ENCODE data around the gene SNRPE. TPM values are rescaled to one million over a fixed set of nuclear protein-coding genes. Genes with fewer than 3 reads are reported as not detected.
A peak's percentile ranks its signal among the peaks of the same experiment; 100 is the strongest.
"Not testable (repeated sequence)": the region's sequence is repeated elsewhere in the genome, so short reads cannot be mapped to it uniquely, and the experiment has no call there.

The SNRPE gene
- total RNA-seq, result 100 to 1,000 TPM; 396 to 457 TPM

GRCh38 chr1:203861379-203862184 is at the start of gene SNRPE:
Gene SNRPE, plus strand, starts transcription at chr1:203861599. Its CDS starts 61 bp downstream, at chr1:203861660.
- H3K4me3 Mint-ChIP-seq, result peak within 1 kb of the TSS; percentile 100
- DNase-seq, result peak; percentile 97
- H3K4me1 Mint-ChIP-seq, result peaks cover 12% of the 10 kb centered on the region
- H3K27ac Mint-ChIP-seq, result peak within 1 kb of the TSS; percentile 99
- H3K36me3 Mint-ChIP-seq, result peaks cover 33% of the 10 kb centered on the region
- no peaks in the 10 kb centered on the region for H3K27me3 Mint-ChIP-seq
- H3K9me3 Mint-ChIP-seq, result no peaks in the 10 kb centered on the region

DNA sequence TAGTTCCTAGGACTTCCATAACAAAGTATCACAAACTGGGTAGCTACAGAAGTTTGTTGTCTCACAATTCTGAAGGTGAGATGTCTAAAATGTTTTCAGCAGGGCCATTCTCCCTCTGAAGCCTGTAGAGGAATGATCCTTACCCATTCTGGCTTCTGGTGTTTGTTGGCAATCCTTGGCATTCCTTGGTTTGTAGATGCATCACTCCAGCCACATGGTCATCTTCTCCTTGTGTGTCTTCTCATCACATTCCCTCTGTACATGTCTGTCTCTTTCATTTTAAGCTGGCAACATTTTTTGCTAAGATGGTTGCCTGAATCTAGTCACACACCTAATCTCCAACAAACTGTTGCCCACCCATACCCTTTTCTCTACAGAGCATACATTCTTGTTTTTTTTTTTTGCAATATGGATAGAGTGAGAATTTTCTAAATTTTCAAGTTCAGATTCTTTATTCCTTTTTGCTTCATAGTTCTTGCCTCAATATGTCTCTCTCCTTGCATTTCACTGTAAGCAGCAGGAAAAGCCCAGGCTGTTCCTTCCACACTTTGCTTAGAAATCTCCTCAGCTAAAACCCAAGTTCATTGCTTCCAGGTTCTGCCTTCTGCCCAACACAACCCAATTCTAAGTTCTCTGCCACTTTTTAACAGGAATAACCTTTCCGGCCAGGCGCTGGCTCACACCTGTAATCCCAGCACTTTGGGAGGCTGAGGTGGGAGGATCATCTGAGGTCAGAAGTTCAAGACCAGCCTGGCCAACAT is 47.6 kb upstream of the SNRPE start:
- Mint-ChIP-seq H3K27ac (no peak overlapping the region), H3K9me3 (no peaks in the 10 kb centered on the region), H3K4me1 (peaks cover 18% of the 10 kb centered on the region), H3K4me3 (no peak overlapping the region), H3K27me3 (no peaks in the 10 kb centered on the region), H3K36me3 (peaks cover 39% of the 10 kb centered on the region)
- DNase-seq, result no peak

- Mint-ChIP-seq H3K27ac (no peak overlapping the region), H3K27me3 (no peaks in the 10 kb centered on the region), H3K4me3 (no peak overlapping the region), H3K4me1 (peaks cover 20% of the 10 kb centered on the region), H3K9me3 (no peaks in the 10 kb centered on the region), H3K36me3 (peaks cover 28% of the 10 kb centered on the region)
- DNase-seq, result no peak
Observed at GRCh38 chr1:203818399-203818798, 43.0 kb upstream of the SNRPE start.

GRCh38 chr1:203823306-203823705 is 38.1 kb upstream of the SNRPE start:
- Mint-ChIP-seq H3K4me1 (peaks cover 16% of the 10 kb centered on the region), H3K27me3 (no peaks in the 10 kb centered on the region), H3K9me3 (no peaks in the 10 kb centered on the region), H3K27ac (no peak overlapping the region), H3K36me3 (peaks cover 28% of the 10 kb centered on the region), H3K4me3 (no peak overlapping the region)
- no peak for DNase-seq

DNA sequence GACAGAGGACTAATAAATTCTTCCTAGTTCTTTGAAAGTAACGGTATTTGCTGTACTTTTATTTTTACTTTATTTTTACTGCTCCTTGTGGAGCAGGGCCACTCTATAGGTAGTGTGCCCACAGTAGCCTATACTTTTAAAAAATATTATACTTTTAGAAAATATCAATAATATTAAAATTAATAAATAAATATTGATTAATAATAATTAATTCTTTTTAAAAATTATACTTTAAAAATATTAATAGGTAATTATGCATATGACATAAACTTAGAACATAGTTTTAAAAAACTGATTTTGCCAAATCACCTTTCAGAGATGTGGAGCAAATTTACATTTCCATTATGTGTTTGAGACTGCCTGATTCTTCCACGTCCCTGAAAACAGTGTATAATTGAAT is 35.2 kb upstream of the SNRPE start:
- Mint-ChIP-seq H3K36me3 (peaks cover 30% of the 10 kb centered on the region), H3K27me3 (no peaks in the 10 kb centered on the region), H3K9me3 (no peaks in the 10 kb centered on the region), H3K4me3 (no peak overlapping the region), H3K4me1 (peaks cover 13% of the 10 kb centered on the region), H3K27ac (no peak overlapping the region)
- DNase-seq, result no peak

DNA sequence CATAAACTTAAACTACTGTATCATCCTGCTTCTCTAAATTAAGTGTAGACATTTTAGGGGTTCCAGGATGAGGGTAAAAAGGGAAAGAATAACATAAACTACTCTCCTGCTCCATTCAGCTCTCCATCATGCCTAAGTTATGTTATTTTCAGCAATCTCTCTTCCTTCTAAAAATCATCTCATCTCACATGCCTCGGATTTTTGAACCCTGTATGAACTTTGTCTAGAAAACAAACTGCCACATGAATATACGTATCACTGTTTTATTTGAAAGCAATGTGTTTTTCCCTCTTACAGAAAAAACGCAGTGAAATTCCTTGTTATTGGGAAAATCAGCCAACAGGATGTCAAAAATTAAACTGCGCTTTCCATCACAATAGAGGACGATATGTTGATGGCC is 33.4 kb upstream of the SNRPE start:
- no peaks in the 10 kb centered on the region for H3K27me3 Mint-ChIP-seq
- H3K4me3 Mint-ChIP-seq, result no peak overlapping the region
- no peaks in the 10 kb centered on the region for H3K9me3 Mint-ChIP-seq
- H3K27ac Mint-ChIP-seq, result no peak overlapping the region
- peaks cover 9% of the 10 kb centered on the region for H3K4me1 Mint-ChIP-seq
- H3K36me3 Mint-ChIP-seq, result peaks cover 25% of the 10 kb centered on the region
- DNase-seq, result no peak

GRCh38 chr1:203828503-203828902 is 32.9 kb upstream of the SNRPE start:
- H3K36me3 Mint-ChIP-seq, result peaks cover 25% of the 10 kb centered on the region
- H3K27ac Mint-ChIP-seq, result no peak overlapping the region
- H3K27me3 Mint-ChIP-seq, result no peaks in the 10 kb centered on the region
- no peak for DNase-seq
- no peak overlapping the region for H3K4me3 Mint-ChIP-seq
- H3K4me1 Mint-ChIP-seq, result peaks cover 9% of the 10 kb centered on the region
- no peaks in the 10 kb centered on the region for H3K9me3 Mint-ChIP-seq

DNA sequence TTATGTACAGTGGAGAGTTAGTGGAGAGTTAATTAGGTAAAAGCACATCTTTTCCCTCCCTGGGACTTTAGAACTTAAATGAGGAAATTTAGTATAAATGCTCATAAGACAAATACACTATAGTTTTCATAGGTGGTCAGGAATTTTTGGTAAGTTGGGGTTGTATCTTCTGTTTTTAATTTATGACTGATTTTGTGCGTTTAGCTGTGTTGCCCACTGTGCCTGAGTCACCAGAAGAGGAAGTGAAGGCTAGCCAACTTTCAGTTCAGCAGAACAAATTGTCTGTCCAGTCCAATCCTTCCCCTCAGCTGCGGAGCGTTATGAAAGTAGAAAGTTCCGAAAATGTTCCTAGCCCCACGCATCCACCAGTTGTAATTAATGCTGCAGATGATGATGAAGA is 32.2 kb upstream of the SNRPE start:
- H3K4me3 Mint-ChIP-seq, result not testable (repeated sequence)
- peaks cover 25% of the 10 kb centered on the region for H3K36me3 Mint-ChIP-seq

GRCh38 chr1:203835476-203835875 is 25.9 kb upstream of the SNRPE start:
- Mint-ChIP-seq H3K36me3 (peaks cover 32% of the 10 kb centered on the region), H3K27ac (no peak overlapping the region), H3K4me1 (no peaks in the 10 kb centered on the region), H3K9me3 (no peaks in the 10 kb centered on the region), H3K4me3 (no peak overlapping the region), H3K27me3 (no peaks in the 10 kb centered on the region)
- no peak for DNase-seq

More for the DNA sequence above, 32.2 kb upstream of the SNRPE start:
- H3K4me1 Mint-ChIP-seq, DNase-seq, H3K9me3 Mint-ChIP-seq, H3K27me3 Mint-ChIP-seq: not testable (repeated sequence)
- H3K27ac Mint-ChIP-seq, result peak overlapping the region; percentile 31

- H3K4me3 Mint-ChIP-seq, result no peak overlapping the region
- no peaks in the 10 kb centered on the region for H3K27me3 Mint-ChIP-seq
- no peak overlapping the region for H3K27ac Mint-ChIP-seq
- H3K4me1 Mint-ChIP-seq, result no peaks in the 10 kb centered on the region
- H3K36me3 Mint-ChIP-seq, result peaks cover 49% of the 10 kb centered on the region
- H3K9me3 Mint-ChIP-seq, result peaks cover 2% of the 10 kb centered on the region
- no peak for DNase-seq
Observed at GRCh38 chr1:203839081-203839480, 22.3 kb upstream of the SNRPE start.

DNA sequence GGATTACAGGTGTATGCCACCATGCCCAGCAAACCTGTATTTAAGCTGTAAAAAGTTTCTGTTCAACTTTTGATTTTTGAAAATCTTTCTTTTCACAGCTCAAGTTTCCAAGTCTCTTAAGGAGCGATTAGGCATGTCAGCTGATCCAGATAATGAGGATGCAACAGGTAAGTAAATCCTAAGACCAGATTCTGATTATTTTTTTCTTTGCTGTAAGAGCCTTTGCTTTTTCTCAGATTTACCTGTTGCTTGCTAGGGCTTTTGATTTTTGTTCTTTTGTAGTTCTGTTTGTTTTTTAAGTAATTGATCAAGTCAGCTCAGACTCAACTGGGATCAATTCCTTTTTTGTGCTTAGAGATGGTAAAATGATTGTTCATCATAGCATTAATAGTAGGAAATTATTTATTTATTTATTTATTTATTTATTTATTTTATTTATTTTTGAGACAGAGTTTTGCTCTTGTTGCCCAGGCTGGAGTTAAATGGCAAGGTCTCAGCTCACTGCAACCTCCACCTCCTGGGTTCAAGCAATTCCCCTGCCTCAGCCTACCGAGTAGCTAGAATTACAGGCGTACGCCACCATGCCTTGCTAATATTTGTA is 21.1 kb upstream of the SNRPE start:
- no peak overlapping the region for H3K4me3 Mint-ChIP-seq
- peaks cover 45% of the 10 kb centered on the region for H3K36me3 Mint-ChIP-seq
- H3K27me3 Mint-ChIP-seq, result no peaks in the 10 kb centered on the region
- H3K4me1 Mint-ChIP-seq, result no peaks in the 10 kb centered on the region
- no peak for DNase-seq
- peaks cover 2% of the 10 kb centered on the region for H3K9me3 Mint-ChIP-seq
- no peak overlapping the region for H3K27ac Mint-ChIP-seq

DNA sequence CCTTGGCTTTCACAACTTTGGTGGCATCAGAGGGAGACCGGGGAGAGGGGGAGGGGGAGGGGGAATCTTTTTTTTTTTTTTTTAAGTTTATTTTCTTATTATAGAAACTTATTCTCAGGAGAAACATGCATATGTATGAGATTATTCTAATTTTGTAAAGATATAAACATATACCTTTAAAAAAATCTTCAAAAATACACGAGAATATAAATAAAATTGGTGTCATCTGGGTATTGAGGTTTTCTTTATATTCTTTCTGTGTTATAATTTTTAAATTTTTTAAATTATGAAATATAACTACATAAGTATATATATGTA is 18.9 kb upstream of the SNRPE start:
- no peak for DNase-seq
- Mint-ChIP-seq H3K9me3 (peaks cover 2% of the 10 kb centered on the region), H3K4me1 (no peaks in the 10 kb centered on the region), H3K27ac (no peak overlapping the region), H3K4me3 (no peak overlapping the region), H3K36me3 (peaks cover 51% of the 10 kb centered on the region), H3K27me3 (no peaks in the 10 kb centered on the region)

- DNase-seq, result no peak
- Mint-ChIP-seq H3K27me3 (no peaks in the 10 kb centered on the region), H3K27ac (no peak overlapping the region), H3K4me1 (no peaks in the 10 kb centered on the region), H3K36me3 (peaks cover 45% of the 10 kb centered on the region), H3K4me3 (no peak overlapping the region), H3K9me3 (peaks cover 2% of the 10 kb centered on the region)
Observed at GRCh38 chr1:203843435-203843834, 18.0 kb upstream of the SNRPE start.

- not testable (repeated sequence) for DNase-seq, H3K27me3 Mint-ChIP-seq, H3K9me3 Mint-ChIP-seq, H3K27ac Mint-ChIP-seq, H3K36me3 Mint-ChIP-seq, H3K4me1 Mint-ChIP-seq, H3K4me3 Mint-ChIP-seq
Observed at GRCh38 chr1:203853112-203853511, 8.3 kb upstream of the SNRPE start.

DNA sequence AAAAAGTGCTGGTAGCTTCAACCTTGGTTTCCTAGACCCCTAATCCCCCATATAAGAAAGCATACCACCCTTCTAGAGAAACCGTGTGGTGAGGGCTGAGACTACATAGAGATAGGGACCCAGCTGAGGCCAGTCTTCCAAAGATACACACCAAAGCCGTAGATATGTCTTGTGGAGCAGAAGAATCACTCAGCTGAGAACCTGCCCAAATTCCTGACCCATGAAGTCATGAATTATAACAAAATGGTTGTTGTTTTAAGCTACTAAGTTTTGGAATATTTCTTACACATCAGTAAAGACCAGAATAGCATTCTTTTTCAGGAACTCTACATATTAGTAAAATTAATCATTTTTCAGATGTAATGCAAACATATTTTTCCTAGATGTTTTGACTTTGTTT is 3.3 kb upstream of the SNRPE start:
- H3K9me3 Mint-ChIP-seq, result no peaks in the 10 kb centered on the region
- peaks cover 14% of the 10 kb centered on the region for H3K36me3 Mint-ChIP-seq
- no peak for DNase-seq
- H3K4me1 Mint-ChIP-seq, result peaks cover 4% of the 10 kb centered on the region
- H3K27ac Mint-ChIP-seq, result no peak overlapping the region
- H3K27me3 Mint-ChIP-seq, result no peaks in the 10 kb centered on the region
- H3K4me3 Mint-ChIP-seq, result no peak overlapping the region

Data from activated naive CD8-positive, alpha-beta T cell treated with anti-CD3 and anti-CD28 coated beads for 36 hours (primary cell).